Left ventricle myocardium inferior (tissue), 1 donor: ENCODE measurements around the gene NCOA7. TPM values are rescaled to one million over a fixed set of nuclear protein-coding genes. Genes with fewer than 3 reads are reported as not detected.
"Not testable (repeated sequence)": the region's sequence is repeated elsewhere in the genome, so short reads cannot be mapped to it uniquely, and the experiment has no call there.

Source experiments
- DNase-seq: peaks from one replicate; pipeline ENCODE4 v3.0.0-alpha.2; 2020
- H3K27ac ChIP-seq: fragments of 200-600 bp; replicated peaks from 2 replicates; pipeline ENCODE4 v1.8.0; 2021
- H3K27me3 ChIP-seq: fragments of 200-600 bp; 2 replicates; pipeline ENCODE4 v1.8.0; 2021; ENCODE audit warnings: low read depth
- H3K36me3 ChIP-seq: fragments of 200-600 bp; 2 replicates; pipeline ENCODE4 v1.8.0; 2021
- H3K4me1 ChIP-seq: fragments of 200-600 bp; 2 replicates; pipeline ENCODE4 v1.8.0; 2021
- H3K4me3 ChIP-seq: fragments of 200-600 bp; 2 replicates; pipeline ENCODE4 v1.8.0; 2021; ENCODE audit warnings: mild to moderate bottlenecking, moderate library complexity
- H3K9me3 ChIP-seq: fragments of 200-600 bp; replicated peaks from 2 replicates; pipeline ENCODE4 v1.8.0; 2021
- intact Hi-C: fragments of 100-400 bp; cut with micrococcal nuclease; formaldehyde crosslinking; loops from one replicate; pipeline ENCODE4 v1.11.0; 2022
- total RNA-seq: library from RNA; stranded (reverse); fragmentation: NEBNext Ultra II Directional; extraction: Animal tissue kit (Norgen Biotek cat#: 25700); gene quantifications from one replicate; pipeline ENCODE4 v1.2.1, GENCODE V29; 2021
- TF ChIP-seq, protein P1 (sequence below): fragments of 200-600 bp; IDR thresholded peaks from 2 replicates; pipeline ENCODE4 v1.8.0; 2021; ENCODE audit warnings: antibody characterized with exemption, mild to moderate bottlenecking, borderline replicate concordance
- donor health status: DM: no; HTN: yes; CAD: no; lungs with severe emphysema.

The NCOA7 gene
- total RNA-seq, 1 donor from 2014 or later, result 10.3 TPM

DNA sequence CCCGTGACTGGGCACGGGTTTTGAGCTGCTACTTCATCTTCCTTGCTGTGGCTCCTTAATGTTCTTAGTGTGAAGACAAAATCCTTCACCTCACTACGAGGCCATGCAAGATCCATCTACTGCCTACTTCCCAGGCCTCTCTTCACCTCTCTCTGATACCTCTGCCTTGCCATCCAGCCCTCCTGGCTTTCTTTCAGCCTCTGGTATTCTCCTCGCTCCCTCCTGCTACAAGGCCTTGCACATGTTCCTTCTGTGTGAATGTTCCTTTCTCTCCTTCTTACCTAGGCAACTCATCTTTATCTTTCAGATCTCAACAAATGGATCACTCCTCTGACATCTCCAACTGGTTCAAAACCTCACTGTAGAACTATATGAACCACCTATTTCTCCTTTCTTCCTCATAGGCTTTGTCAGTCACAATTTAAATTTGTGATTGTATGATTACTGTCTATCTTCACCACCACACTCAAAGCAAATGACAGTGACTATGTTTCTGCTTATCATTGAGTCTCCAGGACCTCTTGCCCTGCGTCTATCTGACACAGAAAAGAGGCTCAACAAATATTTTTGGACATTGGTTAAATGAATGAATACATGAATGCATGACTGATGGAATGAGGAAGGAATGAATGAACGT, 21.5 kb upstream of the NCOA7 start:
- Histone ChIP-seq H3K27me3 (no peaks in the 10 kb centered on the region), H3K36me3 (no peaks in the 10 kb centered on the region), H3K27ac (no peak overlapping the region), H3K9me3 (no peaks in the 10 kb centered on the region), H3K4me3 (no peak overlapping the region), H3K4me1 (peaks cover 22% of the 10 kb centered on the region)
- DNase-seq, result no peak
- intact Hi-C loops, result loop anchor here (5.0 kb wide), 1 partner anchor 457 kb away; no protein-coding TSS in a partner anchor
- TF ChIP-seq, protein P1, sequence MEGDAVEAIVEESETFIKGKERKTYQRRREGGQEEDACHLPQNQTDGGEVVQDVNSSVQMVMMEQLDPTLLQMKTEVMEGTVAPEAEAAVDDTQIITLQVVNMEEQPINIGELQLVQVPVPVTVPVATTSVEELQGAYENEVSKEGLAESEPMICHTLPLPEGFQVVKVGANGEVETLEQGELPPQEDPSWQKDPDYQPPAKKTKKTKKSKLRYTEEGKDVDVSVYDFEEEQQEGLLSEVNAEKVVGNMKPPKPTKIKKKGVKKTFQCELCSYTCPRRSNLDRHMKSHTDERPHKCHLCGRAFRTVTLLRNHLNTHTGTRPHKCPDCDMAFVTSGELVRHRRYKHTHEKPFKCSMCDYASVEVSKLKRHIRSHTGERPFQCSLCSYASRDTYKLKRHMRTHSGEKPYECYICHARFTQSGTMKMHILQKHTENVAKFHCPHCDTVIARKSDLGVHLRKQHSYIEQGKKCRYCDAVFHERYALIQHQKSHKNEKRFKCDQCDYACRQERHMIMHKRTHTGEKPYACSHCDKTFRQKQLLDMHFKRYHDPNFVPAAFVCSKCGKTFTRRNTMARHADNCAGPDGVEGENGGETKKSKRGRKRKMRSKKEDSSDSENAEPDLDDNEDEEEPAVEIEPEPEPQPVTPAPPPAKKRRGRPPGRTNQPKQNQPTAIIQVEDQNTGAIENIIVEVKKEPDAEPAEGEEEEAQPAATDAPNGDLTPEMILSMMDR, result no peak

DNA sequence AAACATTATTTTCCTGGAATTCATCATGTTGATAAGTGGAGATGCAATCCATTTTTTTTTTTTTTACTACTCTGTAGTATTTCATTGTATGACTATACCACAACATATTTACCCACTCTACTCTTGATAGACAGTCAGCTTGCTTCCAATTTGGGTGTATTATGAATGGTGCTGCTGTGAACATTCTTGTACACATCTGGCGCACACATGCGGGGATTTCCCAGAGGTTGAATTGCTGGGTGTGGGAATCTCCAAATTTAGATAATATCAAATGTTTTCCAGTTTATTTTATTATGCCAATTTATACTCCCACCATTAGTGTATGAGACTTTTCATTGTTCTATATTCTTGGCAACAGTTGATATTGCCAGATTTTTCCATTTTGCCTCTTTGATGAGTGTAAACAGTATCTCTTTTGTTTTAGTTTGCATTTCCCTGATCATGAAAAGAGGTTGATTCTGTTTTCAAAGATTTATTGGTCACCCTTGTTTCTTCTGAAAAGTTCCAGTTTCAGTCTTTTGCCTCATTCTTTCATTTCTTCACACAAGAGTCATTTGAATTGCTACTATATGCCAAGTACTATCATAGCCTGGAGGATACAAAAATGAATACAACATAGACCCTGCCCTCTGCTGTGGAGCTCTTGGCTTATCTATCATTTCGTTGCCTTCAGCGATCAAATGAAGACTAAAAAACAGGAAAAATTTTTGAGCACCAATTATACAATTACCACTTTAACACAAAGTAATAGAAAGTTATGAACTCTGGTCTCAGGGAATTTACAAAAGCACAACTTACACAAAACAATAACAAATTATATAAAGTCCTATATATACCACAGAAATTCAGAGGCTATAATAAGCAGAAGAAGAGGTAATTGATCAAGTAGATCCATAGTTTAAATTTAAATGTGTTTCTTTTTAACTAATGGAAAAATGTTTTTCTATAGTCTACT, 17.1 kb upstream of the NCOA7 start:
- no peak for DNase-seq
- TF ChIP-seq, protein P1, result no peak
- H3K4me1 ChIP-seq, result no peaks in the 10 kb centered on the region
- no peak overlapping the region for H3K27ac ChIP-seq
- no peaks in the 10 kb centered on the region for H3K36me3 ChIP-seq
- H3K4me3 ChIP-seq, result no peak overlapping the region
- no peaks in the 10 kb centered on the region for H3K9me3 ChIP-seq
- H3K27me3 ChIP-seq, result no peaks in the 10 kb centered on the region
- intact Hi-C loops, result no loop called here

DNA sequence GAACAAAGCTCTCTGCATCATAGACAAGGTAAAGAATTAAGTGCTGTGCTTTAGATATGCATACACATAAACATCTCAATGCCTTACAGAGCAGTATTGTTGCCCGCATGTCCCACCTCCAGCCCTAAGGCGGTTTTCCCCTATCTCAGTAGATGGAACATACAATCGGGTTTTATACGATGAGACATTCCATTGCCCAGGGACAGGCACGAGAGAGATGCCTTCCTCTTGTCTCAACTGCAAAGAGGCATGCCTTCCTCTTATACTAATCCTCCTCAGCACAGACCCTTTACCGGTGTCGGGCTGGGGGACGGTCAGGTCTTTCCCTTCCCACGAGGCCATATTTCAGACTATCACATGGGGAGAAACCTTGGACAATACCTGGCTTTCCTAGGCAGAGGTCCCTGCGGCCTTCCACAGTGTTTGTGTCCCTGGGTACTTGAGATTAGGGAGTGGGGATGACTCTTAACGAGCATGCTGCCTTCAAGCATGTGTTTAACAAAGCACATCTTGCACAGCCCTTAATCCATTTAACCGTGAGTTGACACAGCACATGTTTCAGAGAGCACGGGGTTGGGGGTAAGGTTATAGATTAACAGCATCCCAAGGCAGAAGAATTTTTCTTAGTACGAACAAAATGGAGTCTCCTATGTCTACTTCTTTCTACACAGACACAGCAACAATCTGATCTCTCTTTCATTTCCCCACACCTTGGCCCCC, 14.5 kb upstream of the NCOA7 start:
- H3K36me3 ChIP-seq, intact Hi-C loops, H3K4me3 ChIP-seq, DNase-seq, H3K4me1 ChIP-seq, H3K27me3 ChIP-seq, H3K27ac ChIP-seq, H3K9me3 ChIP-seq: not testable (repeated sequence)

DNA sequence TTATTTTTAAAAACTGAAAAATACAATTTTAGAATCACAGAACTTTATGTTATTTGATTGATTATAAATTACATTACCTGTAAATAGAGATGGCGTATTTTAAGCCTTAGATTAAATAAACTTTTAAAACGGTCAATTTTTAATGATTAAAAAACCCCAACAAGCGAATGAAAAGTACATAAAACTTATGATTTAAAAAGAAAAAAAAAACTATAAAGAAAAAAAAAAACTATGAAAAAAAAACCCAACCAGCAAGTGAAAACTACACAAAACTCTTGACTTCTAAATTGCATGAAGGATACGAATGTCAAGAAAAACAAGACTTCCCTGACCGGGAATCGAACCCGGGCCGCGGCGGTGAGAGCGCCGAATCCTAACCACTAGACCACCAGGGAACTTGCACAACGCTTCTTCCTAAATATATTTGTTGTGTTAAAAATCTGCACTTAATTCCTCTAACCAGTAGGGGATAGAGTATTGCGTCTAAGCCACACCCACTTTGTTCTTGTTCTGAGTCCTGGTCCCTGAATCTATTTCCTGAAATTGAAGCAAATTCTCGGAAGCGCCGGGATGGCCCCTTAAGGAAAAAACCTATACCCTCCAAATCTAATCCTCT, 10.7 kb upstream of the NCOA7 start:
- intact Hi-C loops, result loop anchor here (5.0 kb wide), 1 partner anchor 182 kb away; no protein-coding TSS in a partner anchor
- TF ChIP-seq, protein P1, result peak; percentile 56
- Histone ChIP-seq H3K9me3 (no peaks in the 10 kb centered on the region), H3K36me3 (no peaks in the 10 kb centered on the region), H3K4me3 (peak overlapping the region; percentile 73), H3K27ac (peak overlapping the region; percentile 95), H3K27me3 (no peaks in the 10 kb centered on the region), H3K4me1 (peaks cover 13% of the 10 kb centered on the region)
- DNase-seq, result peak; percentile 79

DNA sequence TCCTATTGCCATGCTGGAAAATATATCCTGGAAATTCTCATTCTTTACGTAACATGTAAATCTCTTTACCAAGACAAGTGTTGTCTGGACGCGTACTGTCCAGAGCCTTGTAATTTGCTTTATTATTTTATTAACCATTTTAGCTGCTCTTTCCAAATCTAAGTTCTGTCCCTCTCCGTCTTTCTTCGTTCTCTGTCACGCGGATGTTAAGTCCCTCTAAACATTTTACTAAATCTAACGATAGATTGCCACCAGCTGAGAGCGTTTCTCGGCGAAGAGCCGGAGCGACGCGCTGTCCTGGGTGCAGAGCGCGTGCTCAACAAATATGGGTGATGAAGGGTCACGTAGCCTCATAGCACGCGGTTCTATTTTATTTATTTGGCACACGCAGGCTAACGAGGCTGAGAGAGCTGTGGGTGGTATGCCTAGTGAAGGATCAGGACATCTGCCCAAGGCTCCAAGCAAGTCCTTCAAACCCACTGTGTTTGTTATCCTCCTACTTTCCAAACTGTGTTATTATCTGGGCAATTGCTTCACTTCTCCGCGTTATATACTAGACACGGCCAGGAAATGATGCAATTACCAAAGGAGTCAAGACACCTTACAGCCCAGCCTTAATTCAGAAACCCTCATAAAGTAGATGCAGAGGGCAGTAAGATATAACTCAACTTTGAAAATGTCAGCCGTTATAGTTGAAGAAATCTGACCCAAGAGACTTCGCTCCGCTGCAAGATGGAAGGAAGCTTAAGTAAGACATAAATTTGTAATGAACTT, 10.0 kb upstream of the NCOA7 start:
- no peaks in the 10 kb centered on the region for H3K36me3 ChIP-seq
- intact Hi-C loops, result loop anchor here (5.0 kb wide), 1 partner anchor 182 kb away; no protein-coding TSS in a partner anchor
- peak; percentile 45 for DNase-seq
- peak overlapping the region; percentile 73 for H3K4me3 ChIP-seq
- no peaks in the 10 kb centered on the region for H3K27me3 ChIP-seq
- H3K9me3 ChIP-seq, result no peaks in the 10 kb centered on the region
- H3K27ac ChIP-seq, result peak overlapping the region; percentile 95
- TF ChIP-seq, protein P1, result no peak
- H3K4me1 ChIP-seq, result peaks cover 13% of the 10 kb centered on the region
